GM19025 (cell line): ENCODE results near the gene SRM.
"Not testable (repeated sequence)": the region's sequence is repeated elsewhere in the genome, so short reads cannot be mapped to it uniquely, and the experiment has no call there.

Experiments
- ATAC-seq: cut with Tn5 transposase; IDR thresholded peaks from one replicate; pipeline ENCODE4 v1.9.1; 2021; ENCODE audit warnings: mild to moderate bottlenecking, low read depth, moderate library complexity; ENCODE audit not compliant: unreplicated experiment

The SRM gene

GRCh38 chr1:11059968-11060830 is at the start of gene SRM:
Gene SRM (minus strand): TSS chr1:11060018. CDS start chr1:11059943, 75 bp downstream.
- peak; percentile 92 for ATAC-seq

DNA sequence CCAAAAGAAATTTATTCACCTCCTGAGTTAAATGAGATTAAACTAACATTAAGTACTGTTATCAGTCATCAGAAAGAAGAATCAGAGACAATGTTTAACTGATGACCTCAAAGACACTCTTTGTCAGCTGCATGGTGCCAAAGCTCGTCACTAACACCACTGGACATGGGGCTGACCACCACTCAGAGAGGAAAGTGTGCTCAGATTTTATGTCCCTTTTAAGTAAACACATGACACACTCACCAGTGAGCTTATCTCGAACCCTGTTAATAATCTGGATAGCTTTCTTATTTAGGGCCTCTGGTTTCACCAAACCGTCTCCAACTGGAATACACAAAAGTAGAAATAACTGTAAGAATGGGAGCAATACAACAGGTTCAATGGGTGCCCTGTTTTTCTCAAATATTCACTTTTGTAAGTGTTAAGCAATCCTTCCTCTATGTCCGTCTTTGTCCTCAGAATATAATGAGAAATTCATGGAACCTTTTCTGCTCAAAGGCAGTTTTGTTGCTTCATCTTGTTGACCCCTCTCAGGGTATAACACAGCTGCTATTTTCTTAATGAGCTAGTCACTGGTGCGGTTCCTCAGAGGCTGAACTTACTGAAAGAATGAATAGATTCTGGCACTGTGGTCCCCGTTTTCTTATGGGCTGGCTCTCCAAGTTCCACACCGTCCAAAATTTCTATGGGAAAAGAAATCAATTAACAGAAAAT is 49.4 kb upstream of the SRM start:
- no peak for ATAC-seq

GRCh38 chr1:11107599-11107998 is 47.8 kb upstream of the SRM start:
- no peak for ATAC-seq

- no peak for ATAC-seq
Observed at GRCh38 chr1:11105586-11105985, 45.8 kb upstream of the SRM start.

GRCh38 chr1:11101347-11101746 is 41.5 kb upstream of the SRM start:
- no peak for ATAC-seq

DNA sequence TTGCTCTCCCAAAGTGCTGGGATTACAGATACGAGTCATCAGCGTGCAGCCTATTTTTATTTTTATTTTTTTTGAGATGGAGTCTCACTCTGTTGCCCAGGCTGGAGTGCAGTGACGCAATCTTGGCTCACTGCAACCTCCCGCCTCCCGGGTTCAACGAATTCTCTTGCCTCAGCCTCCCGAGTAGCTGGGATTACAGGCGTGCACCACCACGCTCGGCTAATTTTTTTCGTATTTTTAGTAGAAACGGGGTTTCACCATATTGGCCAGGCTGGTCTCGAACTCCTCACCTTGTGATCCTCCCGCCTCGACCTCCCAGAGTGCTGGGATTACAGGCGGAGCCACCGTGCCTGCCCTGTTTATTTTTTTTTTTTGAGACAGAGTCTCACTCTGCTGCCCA is 41.0 kb upstream of the SRM start:
- not testable (repeated sequence) for ATAC-seq

DNA sequence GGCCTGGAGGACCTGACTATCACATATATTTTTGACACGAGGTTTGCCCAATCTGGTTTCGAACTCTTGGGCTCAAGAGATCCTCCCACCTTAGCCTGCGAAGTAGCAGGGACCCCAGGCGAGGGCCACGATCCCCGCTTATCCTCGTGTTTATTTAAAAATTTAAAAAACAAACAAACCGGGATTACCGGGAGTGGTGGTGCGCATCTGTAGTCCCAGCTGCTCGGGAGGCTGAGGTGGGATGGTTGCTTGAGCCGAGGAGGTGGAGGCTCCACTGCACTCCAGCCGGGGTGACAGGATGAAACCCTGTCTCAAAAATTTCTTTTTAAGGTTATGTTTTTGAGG is 40.3 kb upstream of the SRM start:
- ATAC-seq: no peak

DNA sequence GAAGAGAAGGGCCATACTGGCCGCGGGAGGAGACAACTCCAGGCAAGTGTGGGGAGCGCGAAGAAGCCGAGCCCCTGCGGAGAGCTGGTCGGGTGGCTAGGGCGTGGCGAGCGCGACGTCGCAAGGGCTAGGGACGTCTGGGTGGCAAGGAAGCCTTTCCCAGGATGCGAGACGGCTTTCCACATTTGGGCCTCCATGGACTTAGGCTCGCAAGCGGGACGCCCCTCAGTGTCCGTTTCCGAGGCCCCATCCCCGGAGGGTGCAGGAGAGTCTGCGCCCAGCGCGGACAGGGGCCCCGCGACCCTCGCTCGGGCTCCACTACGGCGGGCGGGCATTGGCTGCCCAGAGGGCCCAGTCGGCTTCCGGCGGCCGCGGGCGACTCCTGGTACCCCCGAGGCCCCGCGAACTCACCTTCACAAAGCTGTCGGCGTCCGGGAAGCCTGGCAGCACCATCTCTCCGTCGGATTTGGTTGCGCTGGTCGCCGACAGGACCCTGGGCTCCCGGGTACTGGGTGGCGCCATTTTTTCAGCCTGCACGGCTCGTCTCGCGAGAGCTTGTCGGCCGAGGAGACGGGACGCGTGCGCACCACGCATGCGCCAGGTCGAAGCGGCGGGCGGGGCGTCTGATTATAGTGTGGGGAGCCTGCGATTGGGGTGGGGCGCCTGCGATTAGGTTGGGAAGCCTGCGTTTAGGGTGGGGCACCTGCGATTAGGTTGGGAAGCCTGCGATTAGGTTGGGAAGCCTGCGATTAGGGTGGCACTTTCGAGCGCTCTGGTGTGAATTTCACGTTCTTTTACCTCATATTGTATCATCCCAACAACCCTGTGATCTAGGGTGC is 39.7 kb upstream of the SRM start, which contains the start of gene EXOSC10:
TSS of gene EXOSC10 (minus strand) at position 560 of the 839 bp plus-strand sequence. CDS start at position 522, 38 bp downstream.
- peak; percentile 95 for ATAC-seq

GRCh38 chr1:11098931-11099309 is 39.1 kb upstream of the SRM start:
- ATAC-seq: no peak

- not testable (repeated sequence) for ATAC-seq
Observed at GRCh38 chr1:11083784-11084183, 24.0 kb upstream of the SRM start.

GRCh38 chr1:11080931-11081330 is 21.1 kb upstream of the SRM start:
- no peak for ATAC-seq

GRCh38 chr1:11078631-11079030 is 18.8 kb upstream of the SRM start:
- no peak for ATAC-seq

DNA sequence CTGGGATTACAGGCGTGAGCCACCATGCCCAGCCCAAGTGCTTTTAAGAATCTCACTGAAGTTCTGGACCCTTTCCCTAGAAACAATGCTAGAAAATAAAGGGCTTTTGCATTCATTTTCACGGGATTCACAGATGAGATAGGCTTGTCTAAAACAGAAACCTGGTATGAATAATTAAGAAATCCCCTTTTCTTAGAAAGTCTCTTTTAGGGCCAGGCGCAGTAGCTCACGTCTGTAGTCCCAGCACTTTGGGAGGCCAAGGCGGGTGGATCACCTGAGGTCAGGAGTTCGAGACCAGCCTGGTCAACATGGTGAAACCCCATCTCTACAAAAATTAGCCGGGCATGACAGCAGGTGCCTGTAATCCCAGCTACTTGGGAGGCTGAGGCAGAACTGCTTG is 13.6 kb upstream of the SRM start:
- not testable (repeated sequence) for ATAC-seq

DNA sequence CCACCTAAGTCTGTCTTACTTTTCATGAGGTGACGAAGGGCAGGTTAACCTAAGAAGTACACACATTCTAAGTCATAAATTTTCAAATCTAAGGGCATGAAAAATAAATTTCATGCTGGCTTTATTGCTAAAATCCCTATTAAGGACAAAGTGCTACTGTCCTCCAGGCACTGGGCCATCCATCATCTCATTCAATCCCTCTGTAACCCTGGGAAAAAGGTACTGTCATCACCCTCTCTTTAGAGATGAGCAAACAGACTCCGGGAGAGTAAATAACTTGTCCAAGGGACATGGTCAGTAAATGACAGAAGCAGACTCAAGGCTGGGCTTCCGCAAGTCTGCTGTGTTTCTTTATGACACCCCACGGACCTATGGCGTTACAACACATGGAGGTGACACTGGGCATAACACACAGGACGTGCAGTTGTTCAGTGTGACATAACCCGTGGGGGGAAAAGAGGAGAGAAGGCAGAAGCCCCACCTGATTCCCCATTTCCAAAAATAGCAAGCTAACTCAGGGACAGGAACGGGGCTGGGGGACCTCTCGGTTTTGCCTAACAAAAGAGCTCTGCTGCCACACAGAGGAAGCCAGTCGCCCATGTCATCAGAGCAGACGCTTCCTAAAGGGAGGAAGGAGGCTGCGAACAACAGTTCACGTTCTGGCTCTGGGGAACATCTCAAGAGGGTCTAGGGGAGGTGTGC is 12.5 kb upstream of the SRM start:
- no peak for ATAC-seq

DNA sequence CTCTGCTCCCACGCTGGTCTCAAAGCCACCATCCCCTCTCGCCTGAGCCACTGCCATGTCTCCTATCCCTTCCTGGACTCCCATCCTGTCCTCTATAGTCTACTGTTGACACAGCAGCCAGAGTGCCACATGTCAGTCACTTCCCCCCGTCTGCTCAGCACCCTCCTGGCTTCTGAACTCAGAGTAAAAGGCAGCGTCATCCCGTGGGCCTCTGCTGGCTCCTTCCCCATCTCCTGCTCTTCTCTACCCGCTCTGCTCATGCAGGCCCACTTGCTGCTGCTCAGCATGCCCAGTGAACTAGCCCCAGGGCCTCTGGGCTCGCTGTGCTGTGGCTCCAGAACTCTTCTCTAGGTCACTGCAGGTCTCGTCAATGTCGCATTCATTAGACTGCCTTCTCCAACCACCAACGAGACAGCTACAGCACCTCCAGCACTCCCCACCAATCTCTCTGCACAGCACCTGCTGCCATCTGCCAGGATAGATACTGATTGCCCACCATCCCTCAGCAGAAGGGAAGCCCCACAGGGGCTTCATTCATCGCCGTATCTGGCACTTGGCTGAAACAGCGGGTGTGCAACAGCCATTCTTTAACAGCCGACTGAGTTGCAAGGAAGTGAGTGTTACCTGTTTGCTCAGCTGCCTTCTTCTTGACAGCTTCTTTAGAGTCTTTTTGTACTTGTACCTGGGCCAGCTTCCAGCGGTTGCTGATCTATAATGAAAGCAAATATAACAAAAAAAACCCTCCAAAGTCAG is 11.8 kb upstream of the SRM start:
- ATAC-seq: no peak

DNA sequence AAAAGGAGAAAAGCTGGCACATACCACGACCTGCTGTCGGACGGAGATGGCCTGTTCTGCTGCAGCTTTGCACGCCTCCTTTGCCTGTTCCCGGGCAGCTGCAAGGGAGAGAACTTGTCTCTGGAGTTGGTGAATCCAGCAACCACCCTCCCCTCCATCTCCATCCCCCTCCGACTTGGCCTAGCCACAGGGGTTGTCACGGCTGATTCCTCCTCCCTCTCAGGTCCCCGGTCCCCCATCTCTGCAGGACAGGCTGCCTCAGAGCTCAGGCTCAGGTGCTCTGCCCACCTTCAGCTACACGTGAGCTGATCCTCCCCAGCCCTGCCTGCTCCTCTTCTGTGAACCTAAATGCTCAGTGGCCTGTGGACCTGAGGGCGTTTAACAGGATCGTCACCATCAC is 11.1 kb upstream of the SRM start:
- ATAC-seq: no peak

DNA sequence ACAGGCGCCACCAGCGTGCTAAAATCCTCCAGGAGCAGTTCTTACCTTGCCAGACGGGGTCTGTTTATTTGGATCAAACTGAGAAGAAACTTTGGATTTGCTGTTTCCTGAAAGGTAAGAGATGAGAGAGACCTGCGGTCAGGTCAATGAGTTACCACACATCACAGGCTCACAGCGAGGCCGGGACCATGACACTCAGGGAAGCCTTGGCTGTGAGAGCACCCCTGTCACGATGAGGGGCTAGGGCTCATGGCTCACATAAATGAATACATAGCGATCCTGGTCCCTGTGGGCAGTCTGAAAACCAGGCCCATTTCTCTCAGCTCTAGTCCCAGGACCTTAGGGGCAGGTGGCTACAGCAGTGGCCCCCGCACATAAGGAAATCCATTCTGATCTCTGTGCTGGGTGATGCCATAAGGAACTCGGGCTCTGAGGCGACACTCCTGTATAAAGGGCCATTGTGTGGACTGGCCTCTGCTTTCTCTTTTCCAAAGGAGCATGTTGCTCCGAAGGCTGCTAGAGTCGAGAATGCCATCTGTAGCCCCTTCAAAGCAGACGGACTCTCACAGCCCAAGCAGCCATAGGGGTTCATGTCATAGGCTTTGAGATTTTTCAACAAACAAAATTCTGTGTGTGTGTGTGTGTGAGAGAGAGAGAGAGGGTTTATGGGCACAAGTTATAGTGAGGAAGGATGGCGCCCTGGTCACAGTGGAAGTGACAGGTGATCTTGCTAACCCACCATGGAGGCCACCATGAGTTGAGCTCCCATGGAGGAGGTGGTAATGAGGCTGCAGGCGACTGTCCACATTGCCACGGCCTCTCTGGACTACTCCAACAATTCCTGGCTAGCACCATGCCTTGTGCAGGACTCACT is 9.0 kb upstream of the SRM start:
- no peak for ATAC-seq

DNA sequence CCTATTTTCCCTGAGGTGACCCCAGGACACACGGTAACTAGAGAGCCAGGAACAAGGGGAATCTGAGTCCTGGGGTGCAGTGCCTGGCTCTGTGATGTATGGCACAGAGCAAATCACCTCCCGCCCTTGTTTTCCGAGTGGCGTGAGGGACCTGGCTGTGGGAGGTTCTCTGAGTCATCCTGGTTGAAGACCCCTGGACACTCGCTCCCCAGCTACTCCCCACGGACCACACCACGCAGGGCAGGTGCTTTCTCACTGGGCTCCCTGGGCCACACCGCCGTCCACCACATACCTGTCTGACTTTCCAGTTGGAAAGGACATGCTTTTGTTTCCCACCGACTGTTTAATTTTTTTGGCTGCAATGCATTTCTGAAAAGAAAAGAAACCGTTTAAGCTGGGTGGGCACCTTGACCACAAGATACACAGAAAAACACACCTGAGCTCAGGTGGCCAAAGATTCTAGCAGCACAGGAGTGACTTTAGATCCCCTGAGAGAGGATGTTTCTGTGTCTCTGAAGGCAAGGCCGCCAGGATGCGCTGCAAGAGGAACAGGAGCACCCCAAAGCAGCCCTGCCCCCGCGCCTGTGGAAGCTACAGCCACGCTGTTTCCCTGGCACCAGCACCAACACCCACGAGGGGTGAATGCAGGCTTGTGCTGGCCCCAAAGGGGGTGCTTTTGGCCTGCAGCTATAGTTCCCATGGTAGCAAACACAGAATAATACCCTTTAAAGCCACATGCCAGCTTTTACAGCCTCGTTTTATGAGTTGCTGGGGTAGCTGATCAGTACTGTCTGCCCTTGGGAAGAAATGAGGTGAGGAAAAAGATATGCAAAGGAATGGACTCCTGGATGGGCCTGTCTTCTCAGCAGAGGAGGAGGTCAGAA is 8.1 kb upstream of the SRM start:
- no peak for ATAC-seq
